Measurements from ENCODE around the gene AKNA. TPM values are rescaled to one million over a fixed set of nuclear protein-coding genes. Genes with fewer than 3 reads are reported as not detected.

The AKNA gene
- total RNA-seq, 4 donors from 2014 or later, result 10.5 to 27.1 (median 14.4) TPM

DNA sequence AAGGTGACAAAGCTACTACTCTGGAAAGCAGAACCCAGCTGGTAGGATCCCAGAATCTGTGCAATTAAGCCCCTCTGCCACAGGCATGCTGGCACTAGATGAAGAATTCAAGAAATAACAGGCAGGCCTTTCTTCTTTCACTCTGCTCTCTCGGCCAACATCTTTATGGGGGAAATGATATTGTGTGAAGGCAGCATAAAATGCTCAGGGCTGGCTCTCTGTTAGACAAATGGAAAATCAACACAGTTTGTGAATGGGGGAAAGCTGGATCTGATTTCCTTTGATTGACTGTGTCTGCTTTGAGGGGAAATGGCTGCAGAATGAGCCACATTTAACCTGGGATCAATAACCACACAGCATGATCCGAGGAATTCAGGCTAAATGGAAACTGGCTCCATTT lies 29.1 kb upstream of the AKNA start:
- WGBS, result 77% methylated on average over 2 of the region's 2 CpGs
- TF ChIP-seq POLR2AphosphoS5 (IDR thresholded peaks at IDR 0.05) (no peak), POLR2A (IDR thresholded peaks at IDR 0.05) (no peak), EP300 (IDR thresholded peaks at IDR 0.05) (no peak)
- TF ChIP-seq, protein P1, sequence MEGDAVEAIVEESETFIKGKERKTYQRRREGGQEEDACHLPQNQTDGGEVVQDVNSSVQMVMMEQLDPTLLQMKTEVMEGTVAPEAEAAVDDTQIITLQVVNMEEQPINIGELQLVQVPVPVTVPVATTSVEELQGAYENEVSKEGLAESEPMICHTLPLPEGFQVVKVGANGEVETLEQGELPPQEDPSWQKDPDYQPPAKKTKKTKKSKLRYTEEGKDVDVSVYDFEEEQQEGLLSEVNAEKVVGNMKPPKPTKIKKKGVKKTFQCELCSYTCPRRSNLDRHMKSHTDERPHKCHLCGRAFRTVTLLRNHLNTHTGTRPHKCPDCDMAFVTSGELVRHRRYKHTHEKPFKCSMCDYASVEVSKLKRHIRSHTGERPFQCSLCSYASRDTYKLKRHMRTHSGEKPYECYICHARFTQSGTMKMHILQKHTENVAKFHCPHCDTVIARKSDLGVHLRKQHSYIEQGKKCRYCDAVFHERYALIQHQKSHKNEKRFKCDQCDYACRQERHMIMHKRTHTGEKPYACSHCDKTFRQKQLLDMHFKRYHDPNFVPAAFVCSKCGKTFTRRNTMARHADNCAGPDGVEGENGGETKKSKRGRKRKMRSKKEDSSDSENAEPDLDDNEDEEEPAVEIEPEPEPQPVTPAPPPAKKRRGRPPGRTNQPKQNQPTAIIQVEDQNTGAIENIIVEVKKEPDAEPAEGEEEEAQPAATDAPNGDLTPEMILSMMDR (IDR thresholded peaks at IDR 0.05), result no peak
- no peaks in the 10 kb centered on the region for H3K4me1 ChIP-seq
- H3K27ac ChIP-seq, result no peak overlapping the region
- H3K36me3 ChIP-seq, result peaks cover 4% of the 10 kb centered on the region
- H3K4me3 ChIP-seq, result no peak overlapping the region
- no peak for DNase-seq (ENCODE audit: low spot score in 2 of 2)
- H3K9me3 ChIP-seq, result no peaks in the 10 kb centered on the region
- H3K27me3 ChIP-seq, result no peaks in the 10 kb centered on the region

GRCh38 chr9:114416290-114416689 lies 28.5 kb upstream of the AKNA start:
- no peak overlapping the region for H3K27ac ChIP-seq
- 74% methylated on average over 5 of the region's 5 CpGs for WGBS
- no peaks in the 10 kb centered on the region for H3K27me3 ChIP-seq
- H3K36me3 ChIP-seq, result peaks cover 4% of the 10 kb centered on the region
- TF ChIP-seq, protein P1 (IDR thresholded peaks at IDR 0.05), result no peak
- TF ChIP-seq POLR2A (IDR thresholded peaks at IDR 0.05) (no peak), EP300 (IDR thresholded peaks at IDR 0.05) (no peak)
- DNase-seq (ENCODE audit: low spot score in 2 of 2), result no peak
- H3K4me1 ChIP-seq, result peaks cover under 1% of the 10 kb centered on the region
- no peaks in the 10 kb centered on the region for H3K9me3 ChIP-seq
- no peak overlapping the region for H3K4me3 ChIP-seq

DNA sequence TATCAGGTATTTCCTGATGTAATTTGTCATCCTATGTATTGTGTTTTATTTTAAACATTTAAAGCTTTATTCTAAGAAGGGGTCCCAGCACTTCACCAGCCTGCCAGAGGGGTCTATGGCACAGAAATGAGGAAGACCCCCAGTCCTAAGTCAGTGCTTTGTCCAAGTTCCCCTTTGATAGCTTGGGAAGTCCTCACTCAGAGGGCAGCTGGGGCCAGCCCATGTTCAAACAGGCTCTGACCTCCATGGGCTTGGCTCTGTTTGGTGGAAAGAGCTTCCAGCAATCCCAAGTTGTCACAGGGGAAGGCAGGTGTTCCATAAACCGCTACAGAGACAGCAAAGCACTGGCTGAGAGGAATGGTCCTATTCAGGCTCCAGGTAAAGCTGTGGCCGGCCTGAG lies 26.6 kb upstream of the AKNA start:
- Histone ChIP-seq H3K9me3 (no peaks in the 10 kb centered on the region), H3K27ac (no peak overlapping the region), H3K27me3 (no peaks in the 10 kb centered on the region), H3K4me3 (no peak overlapping the region), H3K4me1 (peaks cover 5% of the 10 kb centered on the region), H3K36me3 (peaks cover 4% of the 10 kb centered on the region)
- TF ChIP-seq EP300 (IDR thresholded peaks at IDR 0.05), result no peak
- no peak for TF ChIP-seq POLR2A (IDR thresholded peaks at IDR 0.05)
- TF ChIP-seq, protein P1 (IDR thresholded peaks at IDR 0.05), result no peak
- no peak for TF ChIP-seq POLR2AphosphoS5 (IDR thresholded peaks at IDR 0.05)
- no peak for DNase-seq (ENCODE audit: low spot score in 2 of 2)
- WGBS, result 100% methylated on average over 2 of the region's 2 CpGs

GRCh38 chr9:114413861-114414301 lies 26.1 kb upstream of the AKNA start:
- DNase-seq (ENCODE audit: low spot score in 2 of 2), result no peak
- peaks cover 4% of the 10 kb centered on the region for H3K36me3 ChIP-seq
- H3K27ac ChIP-seq, result no peak overlapping the region
- H3K27me3 ChIP-seq, result no peaks in the 10 kb centered on the region
- peaks cover 5% of the 10 kb centered on the region for H3K4me1 ChIP-seq
- TF ChIP-seq, protein P1 (IDR thresholded peaks at IDR 0.05), result no peak
- TF ChIP-seq POLR2AphosphoS5 (IDR thresholded peaks at IDR 0.05) (no peak), EP300 (IDR thresholded peaks at IDR 0.05) (no peak), POLR2A (IDR thresholded peaks at IDR 0.05) (no peak)
- 69% methylated on average over 5 of the region's 5 CpGs for WGBS
- no peaks in the 10 kb centered on the region for H3K9me3 ChIP-seq
- H3K4me3 ChIP-seq, result no peak overlapping the region

DNA sequence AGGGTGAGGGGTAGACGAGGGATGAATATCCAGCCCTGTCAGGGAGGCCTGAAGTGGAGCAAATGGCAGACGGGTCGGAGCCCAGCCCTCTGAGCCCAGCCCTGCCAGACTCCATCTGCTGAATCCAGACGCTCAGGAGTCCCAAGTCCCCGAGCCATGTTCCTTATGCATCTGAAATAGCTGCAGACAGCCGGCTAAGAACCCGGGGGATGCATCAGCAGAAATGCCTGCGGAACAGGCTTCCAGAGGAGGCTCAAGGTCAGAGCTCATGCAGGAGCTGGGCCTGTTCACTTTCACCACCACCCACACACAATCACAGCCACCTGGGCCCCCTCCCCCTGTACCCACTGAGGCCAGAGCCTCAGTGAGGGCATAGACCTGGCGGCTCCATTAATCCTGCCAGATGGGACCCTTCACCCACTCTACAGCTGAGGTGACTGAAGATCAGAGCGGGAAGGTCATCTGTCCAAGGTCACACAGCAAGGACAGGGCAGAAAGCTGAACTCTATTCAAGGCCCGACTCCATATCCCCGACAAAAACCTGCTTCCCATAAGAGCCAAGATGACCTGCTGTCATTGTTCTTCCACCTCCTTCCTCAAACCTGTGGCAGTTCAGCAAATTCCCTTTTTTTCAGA lies 24.4 kb upstream of the AKNA start:
- no peaks in the 10 kb centered on the region for H3K27me3 ChIP-seq
- TF ChIP-seq, protein P1 (IDR thresholded peaks at IDR 0.05), result no peak
- TF ChIP-seq EP300 (IDR thresholded peaks at IDR 0.05) (no peak), POLR2AphosphoS5 (IDR thresholded peaks at IDR 0.05) (no peak), POLR2A (IDR thresholded peaks at IDR 0.05) (no peak)
- no peak overlapping the region for H3K4me3 ChIP-seq
- no peak for DNase-seq (ENCODE audit: low spot score in 2 of 2)
- no peak overlapping the region for H3K27ac ChIP-seq
- H3K4me1 ChIP-seq, result peaks cover 5% of the 10 kb centered on the region
- WGBS, result 96% methylated on average over 7 of the region's 12 CpGs
- no peaks in the 10 kb centered on the region for H3K9me3 ChIP-seq
- no peaks in the 10 kb centered on the region for H3K36me3 ChIP-seq
